Ishikawa (cell line): ENCODE data around the gene ERLEC1.

Source experiments
- CEBPB ChIP-seq: IDR thresholded peaks from 2 replicates; pipeline ENCODE4 v1.6.1; 2012
- EP300 ChIP-seq: IDR thresholded peaks from 2 replicates; pipeline ENCODE4 v1.6.1; 2012; ENCODE audit warnings: borderline replicate concordance
- TEAD4 ChIP-seq: IDR thresholded peaks from 2 replicates; pipeline ENCODE4 v1.6.1; 2012

DNA sequence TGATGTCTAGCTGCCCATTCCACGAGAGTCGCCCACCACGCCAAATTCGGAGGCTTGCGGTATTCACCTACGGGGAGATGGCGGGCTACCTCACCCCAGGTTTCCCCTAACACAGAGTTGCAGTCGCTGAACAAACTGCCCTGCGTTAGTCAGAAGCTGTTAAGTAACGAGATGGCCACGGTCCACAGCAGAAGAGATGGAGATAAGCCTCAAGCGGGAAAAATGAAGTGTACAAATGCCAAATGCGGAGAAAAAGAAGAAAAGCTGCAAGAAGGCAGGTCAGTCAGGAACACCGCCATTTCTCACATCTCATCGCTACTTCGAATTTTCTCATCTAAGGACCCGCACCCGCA is 516 bp upstream of the ERLEC1 start:
- TF ChIP-seq TEAD4 (no peak), CEBPB (no peak), EP300 (no peak)
